ENCODE data around the gene KCTD1.

DNA sequence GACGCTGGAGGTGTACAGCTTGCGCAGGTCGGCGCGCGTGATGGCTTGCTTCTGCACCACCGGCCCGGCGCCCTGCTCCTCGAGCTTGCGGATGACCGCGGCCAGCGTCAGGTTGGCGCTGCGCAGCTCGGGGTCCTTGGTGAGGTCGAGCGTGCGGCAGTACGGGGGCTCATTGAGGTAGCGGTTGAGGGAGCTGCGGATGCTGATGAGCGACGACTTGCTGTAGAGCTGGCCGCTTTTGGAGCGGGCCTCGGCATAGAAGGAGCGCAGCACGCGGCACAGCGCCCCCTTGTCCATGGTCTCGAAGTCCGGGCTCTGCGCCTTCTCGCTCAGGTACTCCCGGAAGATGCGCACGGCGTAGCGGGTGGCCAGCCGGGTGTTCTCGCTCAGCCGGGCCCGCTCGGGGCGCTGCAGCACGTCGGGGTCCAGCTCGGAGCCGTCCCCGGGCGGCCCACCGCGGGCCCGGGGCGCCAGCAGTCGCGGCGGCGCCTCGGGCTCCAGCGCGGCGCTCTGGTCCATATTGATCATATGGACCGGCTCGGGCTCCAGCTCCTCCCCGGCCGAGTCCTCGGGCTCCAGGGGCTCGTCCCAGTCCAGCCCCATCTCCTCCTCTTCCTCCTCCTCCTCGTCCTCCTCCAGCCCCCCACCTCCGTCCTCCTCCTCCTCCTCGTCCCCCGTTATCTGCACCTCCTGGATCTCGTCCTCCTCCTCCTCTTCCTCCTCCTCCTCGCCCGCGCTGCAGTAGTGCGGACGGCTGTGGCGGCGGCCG is 523 bp downstream of the KCTD1 start:
- TF ChIP-seq GATA1 (IDR thresholded peaks at IDR 0.05; ENCODE audit: low read depth, low read length) (no peak), POLR2A (IDR thresholded peaks at IDR 0.05; ENCODE audit: low read length) (no peak)

Data from erythroblast (primary cell).